B cell (primary cell): ENCODE results near the gene ADO. TPM values are rescaled to one million over a fixed set of nuclear protein-coding genes. Genes with fewer than 3 reads are reported as not detected.

Experiments used
- polyA plus RNA-seq: library from polyadenylated mRNA; depleted of rRNA; stranded (reverse); fragments of >200 nt; gene quantifications from 2 replicates; pipeline ENCODE4 v1.2.3, GENCODE V29; 2012
- total RNA-seq, 2 donors: library from RNA; stranded (reverse); fragments of 120-200 nt in 1 of 2; gene quantifications; 1 replicate in 1 of 2; 2 replicates in 1 of 2; pipeline versions ENCODE4 v1.2.3 to v1.2.4, GENCODE V29; 2013 to 2022

Gene ADO
- total and polyA plus RNA-seq, 2 donors (not counting 1 experiment from before 2014, with no cell fraction given) = 9.4 to 18.4 TPM

Other genes starting within 250 kb of the ADO start
- gene EGR2, start 11.6 kb downstream of the ADO start, total RNA-seq = 6.3 and 6.6 TPM in 2 replicates
- gene EGR2, start 11.6 kb downstream of the ADO start, polyA plus RNA-seq = 4.2 and 10.9 TPM in 2 replicates